B cell (primary cell): Measurements from ENCODE around the gene TIMM8A. TPM values are rescaled to one million over a fixed set of nuclear protein-coding genes. Genes with fewer than 3 reads are reported as not detected.

ENCODE experiments used
- ATAC-seq: fragments of 200-7000 bp; cut with Tn5 transposase; one replicate; pipeline ENCODE4 v1.10.0; 2021; ENCODE audit warnings: low read depth, mild to moderate bottlenecking, moderate number of reproducible peaks, moderate library complexity
- CTCF ChIA-PET: fragments of 350-600 bp; sonication (Branson Sonifier 250); formaldehyde crosslinking; loops from one replicate; lab custom pipeline; 2021; ENCODE audit warnings: antibody characterized with exemption, inconsistent platforms; lab: Charles Lee
- POLR2A ChIA-PET: fragments of 350-600 bp; sonication (Branson Sonifier 250); formaldehyde crosslinking; loops from one replicate; lab custom pipeline; 2021; ENCODE audit warnings: antibody characterized with exemption; lab: Charles Lee
- DNase-seq: peaks from one replicate; pipeline ENCODE4 v3.0.0; 2013
- H2AFZ ChIP-seq: 2 replicates; pipeline ENCODE4 v1.6.1; 2012; ENCODE audit warnings: mild to moderate bottlenecking, low read depth, low read length; ENCODE audit not compliant: insufficient read depth, poor library complexity, severe bottlenecking
- H3K27ac ChIP-seq, 2 donors: 1 replicate in 1 of 2; 2 replicates in 1 of 2; pipeline ENCODE4 v1.5.1; 2012 to 2013; ENCODE audit warnings: low read length in 2 of 2, mild to moderate bottlenecking in 2 of 2, moderate library complexity in 1 of 2
- H3K27me3 ChIP-seq, 4 experiments: fragments of 200-600 bp in 1 of 4; sonication (generic) in 1 of 4; replicated peaks in 1 of 4; 1 replicate in 2 of 4; 2 replicates in 2 of 4; pipeline versions ENCODE4 v1.6.1 to v1.7.0; 2013 to 2016; ENCODE audit warnings: low read length in 3 of 4, mild to moderate bottlenecking in 2 of 4, mixed read lengths in 1 of 4, moderate library complexity in 1 of 4; ENCODE audit not compliant: insufficient read depth in 4 of 4, control insufficient read depth in 3 of 4; ENCODE audit errors: control extremely low read depth in 1 of 4
- H3K36me3 ChIP-seq, 2 experiments: replicated peaks in 1 of 2; 1 replicate in 1 of 2; 2 replicates in 1 of 2; pipeline versions ENCODE4 v1.6.1 to v1.7.1; 2013; ENCODE audit warnings: low read length in 1 of 2; ENCODE audit not compliant: insufficient read depth in 2 of 2, control insufficient read depth in 1 of 2; ENCODE audit errors: control extremely low read depth in 1 of 2, extremely low read depth in 1 of 2
- H3K4me1 ChIP-seq, 2 donors: fragments of 200-600 bp in 1 of 2; sonication (generic) in 1 of 2; 1 replicate in 1 of 2; 2 replicates in 1 of 2; pipeline versions ENCODE4 v1.5.1 to v1.6.1; 2013 to 2017; ENCODE audit warnings: low read length in 2 of 2; ENCODE audit not compliant: control insufficient read depth in 2 of 2, insufficient read depth in 2 of 2
- H3K4me2 ChIP-seq: replicated peaks from 2 replicates; pipeline ENCODE3; 2012; ENCODE audit warnings: mild to moderate bottlenecking, low read depth, low read length; ENCODE audit not compliant: poor library complexity, severe bottlenecking
- H3K4me3 ChIP-seq, 5 experiments: fragments of 200-600 bp in 1 of 5; sonication (generic) in 1 of 5; 1 replicate in 3 of 5; 2 replicates in 2 of 5; pipeline versions ENCODE4 v1.5.1 to v1.7.0; 2011 to 2016; ENCODE audit warnings: low read length in 4 of 5, mild to moderate bottlenecking in 4 of 5, low read depth in 2 of 5, control low read depth in 1 of 5, moderate library complexity in 1 of 5; ENCODE audit not compliant: insufficient read depth in 1 of 5; ENCODE audit errors: control extremely low read depth in 1 of 5, extremely low read depth in 1 of 5
- H3K79me2 ChIP-seq: fragments of 200-600 bp; sonication (generic); one replicate; pipeline ENCODE4 v1.6.0; 2016; ENCODE audit warnings: low read length; ENCODE audit not compliant: control insufficient read depth, insufficient read depth
- H3K9ac ChIP-seq: fragments of 200-600 bp; sonication (generic); 2 replicates; pipeline ENCODE4 v1.6.1; 2017; ENCODE audit warnings: mild to moderate bottlenecking, low read length, moderate library complexity
- H3K9me3 ChIP-seq, 3 donors: one replicate each; pipeline versions ENCODE4 v1.6.1 to v1.7.1; 2013; ENCODE audit warnings: low read length in 2 of 3; ENCODE audit not compliant: control insufficient read depth in 2 of 3, insufficient read depth in 1 of 3; ENCODE audit errors: control extremely low read depth in 1 of 3
- H4K20me1 ChIP-seq: 2 replicates; pipeline ENCODE4 v1.6.0; 2012; ENCODE audit warnings: mild to moderate bottlenecking, low read length; ENCODE audit not compliant: insufficient read depth, control insufficient read depth, poor library complexity, severe bottlenecking
- H3K27ac Mint-ChIP-seq: one replicate; pipeline ENCODE4 v1.8.0; 2021; ENCODE audit warnings: mixed read lengths
- H3K27me3 Mint-ChIP-seq: one replicate; pipeline ENCODE4 v1.8.0; 2021; ENCODE audit warnings: mixed read lengths
- H3K4me1 Mint-ChIP-seq: one replicate; pipeline ENCODE4 v1.8.0; 2021; ENCODE audit warnings: mixed read lengths
- H3K4me3 Mint-ChIP-seq: one replicate; pipeline ENCODE4 v1.8.0; 2021; ENCODE audit warnings: mixed read lengths
- H3K9me3 Mint-ChIP-seq: one replicate; pipeline ENCODE4 v1.8.0; 2022; ENCODE audit warnings: mixed read lengths; ENCODE audit not compliant: insufficient read depth
- CTCF ChIP-seq: fragments of 200-600 bp; IDR thresholded peaks from one replicate; pipeline ENCODE4 v1.8.0; 2022; ENCODE audit warnings: antibody characterized with exemption, mild to moderate bottlenecking
- EZH2 ChIP-seq: IDR thresholded peaks from 2 replicates; pipeline ENCODE4 v1.6.1; 2012; ENCODE audit warnings: borderline replicate concordance, low read depth, mild to moderate bottlenecking, moderate library complexity, low read length; ENCODE audit not compliant: insufficient read depth, poor library complexity, severe bottlenecking
- WGBS: methylation state at CpG from one replicate; pipeline ENCODE4 v1.1.5; 2013; ENCODE audit warnings: missing lambda C conversion rate; ENCODE audit not compliant: insufficient coverage; 5-methylcytosine and 5-hydroxymethylcytosine counted together
- intact Hi-C: fragments of 100-400 bp; cut with micrococcal nuclease; formaldehyde crosslinking; loops from one replicate; pipeline ENCODE4 v1.10.0; 2022
- polyA plus RNA-seq: library from polyadenylated mRNA; depleted of rRNA; stranded (reverse); fragments of >200 nt; gene quantifications from 2 replicates; pipeline ENCODE4 v1.2.3, GENCODE V29; 2012
- total RNA-seq, 2 donors: library from RNA; stranded (reverse); fragments of 120-200 nt in 1 of 2; gene quantifications; 1 replicate in 1 of 2; 2 replicates in 1 of 2; pipeline versions ENCODE4 v1.2.3 to v1.2.4, GENCODE V29; 2013 to 2022

The TIMM8A gene
- total and polyA plus RNA-seq, 2 donors (not counting 1 experiment from before 2014, with no cell fraction given): 4.0 to 13.4 TPM

- Histone ChIP-seq H3K4me3 (peak overlapping the region in 4 of 5 experiments; percentile 64 to 81 (median 76)), H3K79me2 (peaks cover 30% of the 10 kb centered on the region), H3K27ac (peak overlapping the region; percentile 55 to 81), H4K20me1 (no peaks in the 10 kb centered on the region), H2AFZ (peak overlapping the region; percentile 86), H3K27me3 (no peaks in the 10 kb centered on the region), H3K4me2 (peak overlapping the region; percentile 74), H3K9ac (peak overlapping the region; percentile 76), H3K4me1 (peaks cover 3 to 15% of the 10 kb centered on the region in 2 donors), H3K36me3 (peaks cover 4 to 29% of the 10 kb centered on the region in 2 experiments), H3K9me3 (no peaks in the 10 kb centered on the region)
- TF ChIP-seq EZH2 (no peak), CTCF (no peak)
- ChIA-PET POLR2A (interaction anchor here (0.5 to 1.1 kb wide), 3 partner anchors 34 to 70 kb away, joined by 4 to 5 read pairs (median 4); partner anchors contain the start of gene RPL36A), CTCF (interaction anchor here (1.8 kb wide), 2 partner anchors 42 to 68 kb away, joined by 5 to 12 read pairs; partner anchors contain the start of gene RPL36A)
- H3K4me3 Mint-ChIP-seq: peak overlapping the region; percentile 92
- H3K27me3 Mint-ChIP-seq: no peaks in the 10 kb centered on the region
- H3K4me1 Mint-ChIP-seq: peaks cover 12% of the 10 kb centered on the region
- ATAC-seq (no peak), DNase-seq (no peak)
- H3K9me3 Mint-ChIP-seq: no peaks in the 10 kb centered on the region
- H3K27ac Mint-ChIP-seq: peak overlapping the region; percentile 86
- intact Hi-C loops: loop anchor here (2.0 kb wide), 1 partner anchor 60 kb away; the partner anchor contains the start of gene HNRNPH2
- WGBS: 17% methylated on average over 1 of the region's 4 CpGs
These were observed 636 bp upstream of the TIMM8A start for GRCh38 chrX:101349193-101349562.

GRCh38 chrX:101347859-101348451 is 587 bp downstream of the TIMM8A start:
- Histone ChIP-seq H3K9me3 (no peaks in the 10 kb centered on the region), H4K20me1 (no peaks in the 10 kb centered on the region), H3K27ac (peak overlapping the region in 1 of 2 donors; percentile 51), H3K4me2 (peak overlapping the region; percentile 74), H3K79me2 (peaks cover 30% of the 10 kb centered on the region), H3K27me3 (no peaks in the 10 kb centered on the region), H3K4me3 (peak overlapping the region; percentile 64 to 81 (median 74)), H3K9ac (peak overlapping the region; percentile 76), H3K36me3 (peaks cover 2 to 17% of the 10 kb centered on the region in 2 experiments), H2AFZ (peak overlapping the region; percentile 86), H3K4me1 (peaks cover 3 to 15% of the 10 kb centered on the region in 2 donors)
- DNase-seq (no peak), ATAC-seq (no peak)
- 0% methylated on average over 3 of the region's 14 CpGs for WGBS
- H3K4me3 Mint-ChIP-seq: peak overlapping the region; percentile 92
- peaks cover 12% of the 10 kb centered on the region for H3K4me1 Mint-ChIP-seq
- CTCF ChIA-PET: interaction anchor here (1.1 to 1.8 kb wide), 3 partner anchors 43 to 69 kb away, joined by 3 to 12 read pairs (median 5); partner anchors contain the start of gene RPL36A
- no peak for TF ChIP-seq EZH2
- TF ChIP-seq CTCF: no peak
- peak overlapping the region; percentile 86 for H3K27ac Mint-ChIP-seq
- no peaks in the 10 kb centered on the region for H3K27me3 Mint-ChIP-seq
- intact Hi-C loops: loop anchor here (1.0 to 2.0 kb wide), 2 partner anchors 42 to 61 kb away; partner anchors contain the start of gene HNRNPH2
- POLR2A ChIA-PET: interaction anchor here (0.9 kb wide), 1 partner anchor 36 kb away, joined by 4 read pairs; no protein-coding TSS in a partner anchor
- no peaks in the 10 kb centered on the region for H3K9me3 Mint-ChIP-seq
